Activated naive CD8-positive, alpha-beta T cell treated with anti-CD3 and anti-CD28 coated beads, Interleukin-2, amount 50 U/mL, for 24 hours (primary cell): ENCODE measurements around the gene ALG14.

Source experiments
- ATAC-seq: fragments of 150-1000 bp; cut with Tn5 transposase; one replicate; pipeline ENCODE4 v1.10.0; 2021
- DNase-seq: peaks from one replicate; pipeline ENCODE4 v3.0.0; 2021
- H3K27ac Mint-ChIP-seq: one replicate; pipeline ENCODE4 v1.8.0; 2021; ENCODE audit warnings: mild to moderate bottlenecking, mixed read lengths
- H3K27me3 Mint-ChIP-seq: one replicate; pipeline ENCODE4 v1.8.0; 2021; ENCODE audit warnings: mixed read lengths
- H3K36me3 Mint-ChIP-seq: one replicate; pipeline ENCODE4 v1.8.0; 2021; ENCODE audit warnings: low read depth, mixed read lengths
- H3K4me1 Mint-ChIP-seq: one replicate; pipeline ENCODE4 v1.8.0; 2021; ENCODE audit warnings: mixed read lengths
- H3K4me3 Mint-ChIP-seq: one replicate; pipeline ENCODE4 v1.8.0; 2021; ENCODE audit warnings: mild to moderate bottlenecking, moderate library complexity, mixed read lengths
- H3K9me3 Mint-ChIP-seq: one replicate; pipeline ENCODE4 v1.8.0; 2021; ENCODE audit warnings: mixed read lengths

Gene ALG14

GRCh38 chr1:95072532-95073419, at the start of gene ALG14:
Gene ALG14, minus strand, starts transcription at chr1:95072951. Its CDS starts 53 bp downstream, at chr1:95072898.
- DNase-seq (peak; percentile 90), ATAC-seq (peak; percentile 95)
- Mint-ChIP-seq H3K36me3 (peaks cover 2% of the 10 kb centered on the region), H3K27ac (peak within 1 kb of the TSS; percentile 99), H3K9me3 (no peaks in the 10 kb centered on the region), H3K4me1 (peaks cover 27% of the 10 kb centered on the region), H3K4me3 (peak within 1 kb of the TSS; percentile 97), H3K27me3 (peaks cover 3% of the 10 kb centered on the region)

- Mint-ChIP-seq H3K4me1 (peaks cover 6% of the 10 kb centered on the region), H3K4me3 (no peak overlapping the region), H3K9me3 (no peaks in the 10 kb centered on the region), H3K27ac (no peak overlapping the region), H3K27me3 (peaks cover 34% of the 10 kb centered on the region), H3K36me3 (no peaks in the 10 kb centered on the region)
- DNase-seq, result no peak
- ATAC-seq, result no peak
These were observed 49.5 kb upstream of the ALG14 start for GRCh38 chr1:95122151-95122697.

GRCh38 chr1:95119273-95119672, 46.5 kb upstream of the ALG14 start:
- no peaks in the 10 kb centered on the region for H3K36me3 Mint-ChIP-seq
- peaks cover 36% of the 10 kb centered on the region for H3K27me3 Mint-ChIP-seq
- H3K4me1 Mint-ChIP-seq, result peaks cover 10% of the 10 kb centered on the region
- ATAC-seq, result no peak
- H3K4me3 Mint-ChIP-seq, result no peak overlapping the region
- no peak overlapping the region for H3K27ac Mint-ChIP-seq
- DNase-seq, result no peak
- H3K9me3 Mint-ChIP-seq, result no peaks in the 10 kb centered on the region

- no peak overlapping the region for H3K27ac Mint-ChIP-seq
- ATAC-seq (no peak), DNase-seq (no peak)
- peaks cover 36% of the 10 kb centered on the region for H3K27me3 Mint-ChIP-seq
- H3K36me3 Mint-ChIP-seq, result no peaks in the 10 kb centered on the region
- H3K4me3 Mint-ChIP-seq, result peak overlapping the region; percentile 38
- no peaks in the 10 kb centered on the region for H3K9me3 Mint-ChIP-seq
- peaks cover 10% of the 10 kb centered on the region for H3K4me1 Mint-ChIP-seq
These were observed 46.0 kb upstream of the ALG14 start for GRCh38 chr1:95118710-95119109.

GRCh38 chr1:95118067-95118499, 45.3 kb upstream of the ALG14 start:
- Mint-ChIP-seq H3K4me1 (peaks cover 10% of the 10 kb centered on the region), H3K27me3 (peaks cover 39% of the 10 kb centered on the region), H3K9me3 (no peaks in the 10 kb centered on the region), H3K36me3 (no peaks in the 10 kb centered on the region), H3K27ac (no peak overlapping the region), H3K4me3 (peak overlapping the region; percentile 72)
- ATAC-seq, result no peak
- DNase-seq, result no peak

- peak; percentile 61 for ATAC-seq
- Mint-ChIP-seq H3K36me3 (no peaks in the 10 kb centered on the region), H3K4me1 (peaks cover 10% of the 10 kb centered on the region), H3K4me3 (peak within 1 kb of the TSS; percentile 80), H3K27me3 (peaks cover 39% of the 10 kb centered on the region), H3K9me3 (no peaks in the 10 kb centered on the region), H3K27ac (peak within 1 kb of the TSS; percentile 53)
- DNase-seq, result peak; percentile 19
These were observed 44.7 kb upstream of the ALG14 start, which contains the start of gene TLCD4 for GRCh38 chr1:95117207-95118066. Gene TLCD4, plus strand, starts transcription at chr1:95117355. Its CDS starts 26,547 bp downstream, at chr1:95143902.

- Mint-ChIP-seq H3K9me3 (no peaks in the 10 kb centered on the region), H3K27ac (peak overlapping the region; percentile 53), H3K27me3 (peaks cover 36% of the 10 kb centered on the region), H3K4me3 (peak overlapping the region; percentile 80), H3K36me3 (no peaks in the 10 kb centered on the region), H3K4me1 (peaks cover 10% of the 10 kb centered on the region)
- peak; percentile 53 for DNase-seq
- ATAC-seq, result peak; percentile 67
These were observed 43.9 kb upstream of the ALG14 start for GRCh38 chr1:95116580-95117206.

- DNase-seq, result no peak
- peaks cover 31% of the 10 kb centered on the region for H3K27me3 Mint-ChIP-seq
- no peak for ATAC-seq
- H3K4me3 Mint-ChIP-seq, result no peak overlapping the region
- no peaks in the 10 kb centered on the region for H3K9me3 Mint-ChIP-seq
- no peak overlapping the region for H3K27ac Mint-ChIP-seq
- H3K4me1 Mint-ChIP-seq, result peaks cover 10% of the 10 kb centered on the region
- no peaks in the 10 kb centered on the region for H3K36me3 Mint-ChIP-seq
These were observed 43.0 kb upstream of the ALG14 start for GRCh38 chr1:95115708-95116137.

GRCh38 chr1:95113684-95114083, 40.9 kb upstream of the ALG14 start:
- no peak for ATAC-seq
- no peak for DNase-seq
- H3K27ac Mint-ChIP-seq, result no peak overlapping the region
- H3K27me3 Mint-ChIP-seq, result peaks cover 19% of the 10 kb centered on the region
- no peaks in the 10 kb centered on the region for H3K36me3 Mint-ChIP-seq
- peaks cover 10% of the 10 kb centered on the region for H3K4me1 Mint-ChIP-seq
- H3K4me3 Mint-ChIP-seq, result no peak overlapping the region
- H3K9me3 Mint-ChIP-seq, result no peaks in the 10 kb centered on the region

- Mint-ChIP-seq H3K36me3 (no peaks in the 10 kb centered on the region), H3K9me3 (no peaks in the 10 kb centered on the region), H3K4me1 (no peaks in the 10 kb centered on the region), H3K27me3 (peaks cover 8% of the 10 kb centered on the region), H3K4me3 (no peak overlapping the region), H3K27ac (no peak overlapping the region)
- ATAC-seq, result no peak
- DNase-seq, result no peak
These were observed 38.3 kb upstream of the ALG14 start for GRCh38 chr1:95111014-95111413.

GRCh38 chr1:95108792-95109191, 36.0 kb upstream of the ALG14 start:
- DNase-seq, result no peak
- no peak for ATAC-seq
- Mint-ChIP-seq H3K4me3 (no peak overlapping the region), H3K36me3 (no peaks in the 10 kb centered on the region), H3K9me3 (no peaks in the 10 kb centered on the region), H3K27ac (no peak overlapping the region), H3K27me3 (peaks cover 10% of the 10 kb centered on the region), H3K4me1 (no peaks in the 10 kb centered on the region)

GRCh38 chr1:95098196-95098595, 25.4 kb upstream of the ALG14 start:
- no peaks in the 10 kb centered on the region for H3K36me3 Mint-ChIP-seq
- DNase-seq (no peak), ATAC-seq (no peak)
- no peak overlapping the region for H3K27ac Mint-ChIP-seq
- no peak overlapping the region for H3K4me3 Mint-ChIP-seq
- H3K27me3 Mint-ChIP-seq, result peaks cover 8% of the 10 kb centered on the region
- no peaks in the 10 kb centered on the region for H3K9me3 Mint-ChIP-seq
- no peaks in the 10 kb centered on the region for H3K4me1 Mint-ChIP-seq

GRCh38 chr1:95097426-95097825, 24.7 kb upstream of the ALG14 start:
- Mint-ChIP-seq H3K36me3 (no peaks in the 10 kb centered on the region), H3K9me3 (no peaks in the 10 kb centered on the region), H3K27me3 (peaks cover 8% of the 10 kb centered on the region), H3K4me1 (no peaks in the 10 kb centered on the region), H3K27ac (no peak overlapping the region), H3K4me3 (no peak overlapping the region)
- DNase-seq (no peak), ATAC-seq (no peak)

- ATAC-seq, result no peak
- H3K27me3 Mint-ChIP-seq, result peaks cover 14% of the 10 kb centered on the region
These were observed 23.6 kb upstream of the ALG14 start for GRCh38 chr1:95096218-95096841.

More at GRCh38 chr1:95096218-95096841, 23.6 kb upstream of the ALG14 start:
- Mint-ChIP-seq H3K36me3 (no peaks in the 10 kb centered on the region), H3K27ac (no peak overlapping the region), H3K9me3 (no peaks in the 10 kb centered on the region), H3K4me3 (no peak overlapping the region), H3K4me1 (no peaks in the 10 kb centered on the region)
- no peak for DNase-seq
